ENCODE data around the gene TSR3. TPM values are rescaled to one million over a fixed set of nuclear protein-coding genes. Genes with fewer than 3 reads are reported as not detected.

Gene TSR3
- total and polyA plus RNA-seq, 2 donors (not counting 1 experiment from before 2014, with no cell fraction given): 35.7 to 43.7 TPM

GRCh38 chr16:1371054-1371978 lies 19.6 kb upstream of the TSR3 start:
- Histone ChIP-seq H3K9ac (ENCODE audit: low read length) (no peak overlapping the region), H3K4me2 (replicated peaks; ENCODE audit: low read depth, low read length, poor library complexity, severe bottlenecking) (no peak overlapping the region), H3K4me1 (ENCODE audit: control insufficient read depth in 2 of 2, insufficient read depth in 2 of 2, low read length in 2 of 2) (no peaks in the 10 kb centered on the region), H3K36me3 (replicated peaks in 1 of 2; ENCODE audit: control extremely low read depth in 1 of 2, control insufficient read depth in 1 of 2, extremely low read depth in 1 of 2, insufficient read depth in 2 of 2, low read length in 1 of 2) (peaks cover 0 to 33% of the 10 kb centered on the region in 2 experiments), H4K20me1 (ENCODE audit: control insufficient read depth, insufficient read depth, low read length, poor library complexity, severe bottlenecking) (peaks cover 33% of the 10 kb centered on the region), H3K9me3 (ENCODE audit: control extremely low read depth in 1 of 3, control insufficient read depth in 2 of 3, insufficient read depth in 1 of 3, low read length in 2 of 3) (no peaks in the 10 kb centered on the region), H3K79me2 (ENCODE audit: control insufficient read depth, insufficient read depth, low read length) (peaks cover 6% of the 10 kb centered on the region), H3K27me3 (replicated peaks in 1 of 4; ENCODE audit: control extremely low read depth in 1 of 4, control insufficient read depth in 3 of 4, insufficient read depth in 4 of 4, low read length in 3 of 4) (no peaks in the 10 kb centered on the region), H3K27ac (ENCODE audit: low read length in 2 of 2) (no peak overlapping the region), H2AFZ (ENCODE audit: insufficient read depth, low read depth, low read length, poor library complexity, severe bottlenecking) (no peak overlapping the region), H3K4me3 (ENCODE audit: control extremely low read depth in 1 of 5, extremely low read depth in 1 of 5, insufficient read depth in 1 of 5, low read depth in 2 of 5, low read length in 4 of 5) (no peak overlapping the region)
- Mint-ChIP-seq H3K27ac (no peak overlapping the region), H3K9me3 (ENCODE audit: insufficient read depth) (no peaks in the 10 kb centered on the region), H3K4me1 (no peaks in the 10 kb centered on the region), H3K4me3 (no peak overlapping the region), H3K27me3 (no peaks in the 10 kb centered on the region)
- no peak for DNase-seq
- CTCF ChIA-PET: interaction anchor here (0.6 to 1.1 kb wide), 2 partner anchors 9 to 102 kb away, joined by 3 read pairs; no protein-coding TSS in a partner anchor
- POLR2A ChIA-PET: interaction anchor here (0.7 kb wide), 1 partner anchor 24 kb away, joined by 3 read pairs; no protein-coding TSS in a partner anchor
- 96% methylated on average over 30 of the region's 33 CpGs for WGBS (ENCODE audit: insufficient coverage)
- no peak for ATAC-seq (ENCODE audit: low read depth)
- intact Hi-C loops (cut with micrococcal nuclease): no loop called here
- TF ChIP-seq CTCF (IDR thresholded peaks at IDR 0.05): no peak
- no peak for TF ChIP-seq EZH2 (IDR thresholded peaks at IDR 0.05; ENCODE audit: borderline replicate concordance, insufficient read depth, low read depth, low read length, poor library complexity, severe bottlenecking)

All from B cell (primary cell).